ENCODE measurements around the gene CCNC.

The CCNC gene

DNA sequence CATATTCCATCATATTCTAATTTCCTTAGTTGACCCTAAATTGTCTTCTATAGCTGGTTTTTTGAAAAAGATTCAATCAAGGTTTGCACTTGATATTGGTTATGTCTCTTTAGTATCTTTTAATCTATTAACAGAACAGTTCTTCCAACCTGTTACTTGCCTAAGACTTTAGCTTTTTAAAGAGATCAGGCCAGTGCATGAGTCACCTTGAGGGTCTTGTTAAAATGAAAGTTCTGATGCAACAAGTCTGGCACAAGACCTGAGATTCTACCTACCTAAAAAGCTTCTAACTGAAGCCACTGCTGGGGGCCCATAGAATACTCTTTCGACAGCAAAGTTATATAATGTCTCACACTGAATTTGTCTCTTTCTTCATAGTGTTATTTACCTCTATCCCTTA is 56.4 kb downstream of the CCNC start:
- no peak for DNase-seq (ENCODE audit: low spot score)
- WGBS, 2 donors (ENCODE audit: extremely low coverage in 2 of 2, insufficient read length in 2 of 2, insufficient replicate concordance in 1 of 2), result no CpG with 5 or more reads among the region's 1 CpG
- H2BK120ac ChIP-seq (ENCODE audit: low read depth, low read length), result no peak overlapping the region
- H2AK5ac ChIP-seq (ENCODE audit: low read depth, low read length), result no peak overlapping the region
- no peak overlapping the region for H3K23ac ChIP-seq (ENCODE audit: low read depth, low read length, poor library complexity)
- no peak overlapping the region for H4K91ac ChIP-seq (ENCODE audit: low read depth, low read length, poor library complexity)
- H2BK12ac ChIP-seq (ENCODE audit: low read length), result no peak overlapping the region
- H3K79me1 ChIP-seq (ENCODE audit: low read depth, low read length), result no peaks in the 10 kb centered on the region
- H3K4me1 ChIP-seq (ENCODE audit: control insufficient read depth in 2 of 2, insufficient read depth in 1 of 2, low read depth in 1 of 2, low read length in 2 of 2), result peaks cover 0 to 3% of the 10 kb centered on the region in 2 donors
- no peak overlapping the region for H3K18ac ChIP-seq (ENCODE audit: low read length)
- no peak overlapping the region for H3K4ac ChIP-seq (ENCODE audit: low read length)
- H3K14ac ChIP-seq (ENCODE audit: low read length), result no peak overlapping the region
- peaks cover 0 to 22% of the 10 kb centered on the region in 2 donors for H3K36me3 ChIP-seq (replicated peaks in 1 of 2; ENCODE audit: control insufficient read depth in 2 of 2, insufficient read depth in 2 of 2, low read length in 2 of 2)
- no peak overlapping the region for H3K4me2 ChIP-seq (ENCODE audit: insufficient read depth, low read length, poor library complexity, severe bottlenecking)
- no peak overlapping the region for H3K9ac ChIP-seq (ENCODE audit: low read depth, low read length, poor library complexity)
- no peak overlapping the region for H3K27ac ChIP-seq (replicated peaks; ENCODE audit: low read length)
- no peak overlapping the region for H2AFZ ChIP-seq (ENCODE audit: low read length)
- H4K8ac ChIP-seq (ENCODE audit: low read depth, low read length), result no peak overlapping the region
- no peak overlapping the region for H3K4me3 ChIP-seq (ENCODE audit: low read length in 2 of 2)
- H2BK5ac ChIP-seq (ENCODE audit: low read length), result no peak overlapping the region
- H3K27me3 ChIP-seq (ENCODE audit: control insufficient read depth in 3 of 3, insufficient read depth in 3 of 3, low read depth in 1 of 3, low read length in 3 of 3), result peaks cover 0 to 10% (median 0%) of the 10 kb centered on the region in 3 experiments
- H3K9me3 ChIP-seq (replicated peaks in 1 of 2; ENCODE audit: control insufficient read depth in 2 of 2, insufficient read depth in 1 of 2, low read depth in 1 of 2, low read length in 2 of 2), result no peaks in the 10 kb centered on the region
- no peak overlapping the region for H2BK15ac ChIP-seq (ENCODE audit: low read length)

DNA sequence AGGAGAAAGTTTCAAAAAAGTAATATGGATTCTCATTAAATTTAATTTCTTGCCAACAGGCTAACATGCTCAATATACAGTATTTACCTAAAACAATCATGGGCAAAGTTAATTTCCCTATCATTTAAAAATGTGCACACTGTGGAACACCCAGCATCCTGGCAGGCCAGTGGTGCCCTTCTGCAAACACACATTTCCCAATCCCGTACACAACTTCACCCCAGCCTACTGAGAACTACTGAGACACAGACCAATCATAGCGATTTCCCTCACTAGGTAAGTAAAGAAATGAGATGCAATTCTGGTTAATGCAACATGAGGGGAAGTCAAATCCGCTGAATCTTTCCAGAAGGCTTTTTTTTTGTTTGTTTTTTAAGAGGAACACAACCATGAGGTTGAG is 60.8 kb downstream of the CCNC start:
- Histone ChIP-seq H2BK12ac (ENCODE audit: low read length) (no peak overlapping the region), H2BK5ac (ENCODE audit: low read length) (no peak overlapping the region), H3K23ac (ENCODE audit: low read depth, low read length, poor library complexity) (no peak overlapping the region), H3K18ac (ENCODE audit: low read length) (no peak overlapping the region), H4K91ac (ENCODE audit: low read depth, low read length, poor library complexity) (no peak overlapping the region), H2AFZ (ENCODE audit: low read length) (no peak overlapping the region), H2AK5ac (ENCODE audit: low read depth, low read length) (no peak overlapping the region), H4K8ac (ENCODE audit: low read depth, low read length) (no peak overlapping the region), H3K9ac (ENCODE audit: low read depth, low read length, poor library complexity) (no peak overlapping the region), H3K4me1 (ENCODE audit: control insufficient read depth in 2 of 2, insufficient read depth in 1 of 2, low read depth in 1 of 2, low read length in 2 of 2) (no peaks in the 10 kb centered on the region), H3K4me3 (ENCODE audit: low read length in 2 of 2) (no peak overlapping the region), H3K27me3 (ENCODE audit: control insufficient read depth in 3 of 3, insufficient read depth in 3 of 3, low read depth in 1 of 3, low read length in 3 of 3) (no peaks in the 10 kb centered on the region), H3K27ac (replicated peaks; ENCODE audit: low read length) (no peak overlapping the region), H2BK120ac (ENCODE audit: low read depth, low read length) (no peak overlapping the region), H3K4ac (ENCODE audit: low read length) (no peak overlapping the region), H3K4me2 (ENCODE audit: insufficient read depth, low read length, poor library complexity, severe bottlenecking) (no peak overlapping the region), H3K14ac (ENCODE audit: low read length) (no peak overlapping the region), H2BK15ac (ENCODE audit: low read length) (no peak overlapping the region), H3K36me3 (replicated peaks in 1 of 2; ENCODE audit: control insufficient read depth in 2 of 2, insufficient read depth in 2 of 2, low read length in 2 of 2) (peaks cover 1 to 60% of the 10 kb centered on the region in 2 donors), H3K9me3 (replicated peaks in 1 of 2; ENCODE audit: control insufficient read depth in 2 of 2, insufficient read depth in 1 of 2, low read depth in 1 of 2, low read length in 2 of 2) (no peaks in the 10 kb centered on the region), H3K79me1 (ENCODE audit: low read depth, low read length) (no peaks in the 10 kb centered on the region)
- no peak for DNase-seq (ENCODE audit: low spot score)
- WGBS, 2 donors (ENCODE audit: extremely low coverage in 2 of 2, insufficient read length in 2 of 2, insufficient replicate concordance in 1 of 2), result no CpG with 5 or more reads among the region's 3 CpGs

- no peak overlapping the region for H2AK5ac ChIP-seq (ENCODE audit: low read depth, low read length)
- H2BK5ac ChIP-seq (ENCODE audit: low read length), result no peak overlapping the region
- H3K18ac ChIP-seq (ENCODE audit: low read length), result no peak overlapping the region
- no peaks in the 10 kb centered on the region for H3K27me3 ChIP-seq (ENCODE audit: control insufficient read depth in 3 of 3, insufficient read depth in 3 of 3, low read depth in 1 of 3, low read length in 3 of 3)
- H3K4me1 ChIP-seq (ENCODE audit: control insufficient read depth in 2 of 2, insufficient read depth in 1 of 2, low read depth in 1 of 2, low read length in 2 of 2), result no peaks in the 10 kb centered on the region
- no peak overlapping the region for H3K23ac ChIP-seq (ENCODE audit: low read depth, low read length, poor library complexity)
- H3K9me3 ChIP-seq (replicated peaks in 1 of 2; ENCODE audit: control insufficient read depth in 2 of 2, insufficient read depth in 1 of 2, low read depth in 1 of 2, low read length in 2 of 2), result no peaks in the 10 kb centered on the region
- H3K4me2 ChIP-seq (ENCODE audit: insufficient read depth, low read length, poor library complexity, severe bottlenecking), result no peak overlapping the region
- no peaks in the 10 kb centered on the region for H3K79me1 ChIP-seq (ENCODE audit: low read depth, low read length)
- H3K4ac ChIP-seq (ENCODE audit: low read length), result no peak overlapping the region
- no peak overlapping the region for H2BK15ac ChIP-seq (ENCODE audit: low read length)
- no peak overlapping the region for H3K27ac ChIP-seq (replicated peaks; ENCODE audit: low read length)
- DNase-seq (ENCODE audit: low spot score), result no peak
- no peak overlapping the region for H4K8ac ChIP-seq (ENCODE audit: low read depth, low read length)
- no peak overlapping the region for H4K91ac ChIP-seq (ENCODE audit: low read depth, low read length, poor library complexity)
- H3K9ac ChIP-seq (ENCODE audit: low read depth, low read length, poor library complexity), result no peak overlapping the region
- WGBS, 2 donors (ENCODE audit: extremely low coverage in 2 of 2, insufficient read length in 2 of 2, insufficient replicate concordance in 1 of 2), result no CpG with 5 or more reads among the region's 2 CpGs
- H2BK12ac ChIP-seq (ENCODE audit: low read length), result no peak overlapping the region
- H3K36me3 ChIP-seq (replicated peaks in 1 of 2; ENCODE audit: control insufficient read depth in 2 of 2, insufficient read depth in 2 of 2, low read length in 2 of 2), result peaks cover 3 to 69% of the 10 kb centered on the region in 2 donors
- H3K14ac ChIP-seq (ENCODE audit: low read length), result no peak overlapping the region
- no peak overlapping the region for H3K4me3 ChIP-seq (ENCODE audit: low read length in 2 of 2)
- no peak overlapping the region for H2AFZ ChIP-seq (ENCODE audit: low read length)
- no peak overlapping the region for H2BK120ac ChIP-seq (ENCODE audit: low read depth, low read length)
These were observed 66.7 kb downstream of the CCNC start for GRCh38 chr6:99501762-99502161.

DNA sequence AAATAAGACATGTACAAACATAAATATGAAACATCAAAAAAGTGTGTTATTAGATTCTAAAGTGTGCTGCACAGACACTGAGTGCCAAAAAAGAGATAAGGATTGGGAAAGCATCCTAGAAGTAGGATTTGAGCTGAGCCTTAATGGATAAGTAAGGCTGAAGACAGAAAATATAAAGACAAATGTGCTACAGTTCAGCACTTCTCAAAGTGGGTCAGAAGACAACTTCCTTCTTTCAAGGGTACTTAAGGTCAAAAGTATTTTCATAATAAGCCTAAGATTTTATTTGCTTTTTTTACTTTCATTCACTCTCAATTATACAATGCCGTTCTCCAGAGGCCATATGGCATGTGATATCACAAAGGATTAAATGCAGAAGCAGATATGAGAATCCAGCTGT is 70.0 kb downstream of the CCNC start:
- no peak overlapping the region for H2BK12ac ChIP-seq (ENCODE audit: low read length)
- DNase-seq (ENCODE audit: low spot score), result no peak
- H2AFZ ChIP-seq (ENCODE audit: low read length), result no peak overlapping the region
- peaks cover 3 to 41% of the 10 kb centered on the region in 2 donors for H3K36me3 ChIP-seq (replicated peaks in 1 of 2; ENCODE audit: control insufficient read depth in 2 of 2, insufficient read depth in 2 of 2, low read length in 2 of 2)
- no peak overlapping the region for H2BK15ac ChIP-seq (ENCODE audit: low read length)
- H3K79me1 ChIP-seq (ENCODE audit: low read depth, low read length), result no peaks in the 10 kb centered on the region
- no peaks in the 10 kb centered on the region for H3K9me3 ChIP-seq (replicated peaks in 1 of 2; ENCODE audit: control insufficient read depth in 2 of 2, insufficient read depth in 1 of 2, low read depth in 1 of 2, low read length in 2 of 2)
- H2BK120ac ChIP-seq (ENCODE audit: low read depth, low read length), result no peak overlapping the region
- WGBS, 2 donors (ENCODE audit: extremely low coverage in 2 of 2, insufficient read length in 2 of 2, insufficient replicate concordance in 1 of 2), result no CpG with 5 or more reads among the region's 1 CpG
- no peak overlapping the region for H2AK5ac ChIP-seq (ENCODE audit: low read depth, low read length)
- no peak overlapping the region for H3K14ac ChIP-seq (ENCODE audit: low read length)
- no peak overlapping the region for H2BK5ac ChIP-seq (ENCODE audit: low read length)
- H3K4ac ChIP-seq (ENCODE audit: low read length), result no peak overlapping the region
- H3K9ac ChIP-seq (ENCODE audit: low read depth, low read length, poor library complexity), result no peak overlapping the region
- H3K27ac ChIP-seq (replicated peaks; ENCODE audit: low read length), result no peak overlapping the region
- no peaks in the 10 kb centered on the region for H3K4me1 ChIP-seq (ENCODE audit: control insufficient read depth in 2 of 2, insufficient read depth in 1 of 2, low read depth in 1 of 2, low read length in 2 of 2)
- H4K8ac ChIP-seq (ENCODE audit: low read depth, low read length), result no peak overlapping the region
- no peak overlapping the region for H3K18ac ChIP-seq (ENCODE audit: low read length)
- H3K4me3 ChIP-seq (ENCODE audit: low read length in 2 of 2), result no peak overlapping the region
- no peaks in the 10 kb centered on the region for H3K27me3 ChIP-seq (ENCODE audit: control insufficient read depth in 3 of 3, insufficient read depth in 3 of 3, low read depth in 1 of 3, low read length in 3 of 3)
- no peak overlapping the region for H4K91ac ChIP-seq (ENCODE audit: low read depth, low read length, poor library complexity)
- H3K23ac ChIP-seq (ENCODE audit: low read depth, low read length, poor library complexity), result no peak overlapping the region
- no peak overlapping the region for H3K4me2 ChIP-seq (ENCODE audit: insufficient read depth, low read length, poor library complexity, severe bottlenecking)

Data from neuronal stem cell (in vitro differentiated cells).